Globus pallidus (tissue), 1 donor: ENCODE results near the gene ZNF521.
"Not testable (repeated sequence)": the region's sequence is repeated elsewhere in the genome, so short reads cannot be mapped to it uniquely, and the experiment has no call there.

ENCODE experiments used
- DNase-seq: peaks from one replicate; pipeline ENCODE4 v3.0.0-alpha.2; 2015; ENCODE audit warnings: low spot score

The ZNF521 gene

DNA sequence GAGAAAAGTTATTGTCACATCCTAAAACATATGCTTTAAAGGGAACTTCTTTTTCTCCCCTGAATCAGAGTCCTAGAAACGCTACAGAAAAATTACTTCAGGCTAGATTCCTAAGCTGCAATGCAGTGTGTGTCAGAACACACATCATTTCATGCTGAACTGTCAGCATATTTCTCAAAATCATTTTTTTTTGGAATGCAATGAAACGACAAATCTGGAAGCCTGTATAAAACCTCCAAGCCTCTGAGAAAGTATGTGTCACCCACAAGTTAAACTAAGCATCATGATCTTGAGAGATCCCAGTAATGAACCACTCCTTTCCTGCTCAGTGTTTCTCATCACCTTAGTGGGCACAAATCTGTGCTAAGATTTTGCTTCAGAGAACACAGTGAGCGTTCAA is 276.2 kb downstream of the ZNF521 start:
- DNase-seq = no peak

DNA sequence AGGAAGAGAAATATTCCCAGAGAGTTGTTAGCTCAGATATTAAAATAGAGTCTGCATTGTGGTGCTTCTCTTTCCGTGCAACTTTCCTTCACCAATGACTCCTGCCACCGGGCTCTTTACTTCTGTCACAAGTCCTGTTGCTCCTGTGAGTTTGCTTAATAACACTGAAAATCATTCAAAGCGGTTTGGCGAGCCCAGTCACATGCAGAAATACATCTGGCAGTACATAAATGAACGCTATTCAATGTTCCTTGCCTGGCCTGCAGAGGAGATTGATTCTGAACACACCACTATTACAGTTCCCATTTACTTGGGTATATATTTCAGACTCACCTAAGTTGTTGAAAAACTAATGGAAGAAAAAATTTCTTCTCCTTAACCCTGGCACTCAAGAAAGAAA is 276.6 kb downstream of the ZNF521 start:
- peak; percentile 32 for DNase-seq

DNA sequence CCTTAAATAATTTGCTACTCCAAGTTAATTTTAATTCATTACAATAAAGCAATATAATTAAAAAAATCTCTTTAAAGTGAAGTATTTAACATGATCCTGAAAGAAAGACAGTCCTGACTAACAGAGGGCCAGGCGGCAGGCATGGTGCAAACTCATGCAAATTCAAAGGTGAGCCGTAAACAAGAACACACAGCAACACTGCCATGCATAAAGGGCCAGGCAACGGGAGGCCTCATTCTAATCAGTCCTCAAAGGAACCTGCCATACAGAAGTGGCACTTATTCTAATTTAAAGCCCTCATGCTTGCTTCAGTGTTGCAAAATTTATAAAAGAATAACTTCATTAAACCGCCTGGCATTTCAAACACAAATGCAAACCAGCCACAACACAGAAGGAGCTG is 277.0 kb downstream of the ZNF521 start:
- DNase-seq = no peak

DNA sequence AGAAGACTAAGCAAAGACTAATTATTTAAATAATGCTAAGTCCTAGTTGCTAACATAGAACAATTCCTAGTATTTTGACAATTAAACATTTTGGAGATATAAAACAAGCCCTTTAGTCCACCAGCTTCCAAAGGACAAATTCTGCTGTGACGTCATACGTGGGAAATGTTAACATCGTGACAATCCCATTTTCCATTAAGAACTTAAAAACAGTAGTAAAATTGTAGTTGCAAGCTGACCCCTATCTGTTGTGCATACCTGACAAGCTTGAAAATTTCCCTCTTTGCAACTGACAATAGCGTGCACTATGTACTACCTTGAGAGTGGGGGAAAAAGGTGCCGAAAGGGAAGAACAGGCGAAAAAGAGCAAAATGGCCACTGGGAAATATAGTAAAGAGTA is 279.8 kb downstream of the ZNF521 start:
- DNase-seq = no peak

DNA sequence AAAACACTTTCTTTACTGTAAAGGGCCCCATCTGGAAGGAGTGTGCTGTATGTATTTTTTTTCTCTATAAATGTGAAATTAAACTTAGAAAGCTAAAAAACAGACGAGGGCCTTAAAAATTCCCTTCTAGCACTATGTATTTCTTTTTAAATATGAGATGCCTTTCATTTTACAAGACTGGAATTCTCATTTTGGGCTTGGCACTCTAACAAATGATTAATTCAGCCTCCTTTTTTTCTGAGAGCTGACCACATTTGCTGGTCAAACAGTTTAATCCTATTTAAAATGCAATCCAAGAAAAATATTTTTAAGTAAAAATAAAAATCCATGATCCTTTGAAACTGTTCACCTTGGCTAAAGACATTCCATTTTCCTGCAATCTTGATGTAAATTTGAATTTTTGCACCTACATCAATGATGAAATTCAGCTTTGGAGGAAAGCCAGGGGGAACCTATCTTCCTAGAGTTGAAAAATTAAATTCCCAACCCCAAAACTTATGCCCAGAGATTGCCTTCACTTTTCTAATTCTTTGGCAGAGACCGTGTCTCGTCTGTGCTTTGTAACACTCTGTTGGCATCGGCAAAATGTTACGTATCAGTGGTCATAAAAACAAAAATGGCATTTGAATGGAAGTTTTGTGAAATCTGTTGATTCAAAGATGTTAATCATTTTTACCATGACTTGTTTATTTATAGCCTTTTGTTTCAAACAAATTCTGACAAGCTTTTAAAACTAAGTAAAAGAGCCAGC is 284.5 kb downstream of the ZNF521 start:
- no peak for DNase-seq

DNA sequence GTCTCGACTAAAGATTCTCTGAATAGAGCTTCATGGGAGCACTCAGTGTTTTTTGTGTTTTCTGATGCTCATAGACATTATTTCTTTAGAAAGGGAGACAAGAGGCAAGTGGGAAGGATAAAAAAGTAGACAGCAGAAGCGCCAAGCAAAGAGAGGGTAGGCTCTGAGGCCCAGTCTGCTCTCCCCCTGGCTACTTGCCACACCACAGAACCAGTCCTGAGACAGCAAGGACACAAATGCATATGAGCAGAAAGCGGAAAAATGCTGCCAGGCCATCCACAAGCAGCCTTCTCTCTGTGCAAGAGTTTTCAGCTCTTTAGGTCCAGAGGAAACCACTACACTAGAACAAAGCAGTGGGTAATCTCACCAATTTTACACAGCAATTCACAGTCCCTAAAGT is 285.4 kb downstream of the ZNF521 start:
- no peak for DNase-seq

DNA sequence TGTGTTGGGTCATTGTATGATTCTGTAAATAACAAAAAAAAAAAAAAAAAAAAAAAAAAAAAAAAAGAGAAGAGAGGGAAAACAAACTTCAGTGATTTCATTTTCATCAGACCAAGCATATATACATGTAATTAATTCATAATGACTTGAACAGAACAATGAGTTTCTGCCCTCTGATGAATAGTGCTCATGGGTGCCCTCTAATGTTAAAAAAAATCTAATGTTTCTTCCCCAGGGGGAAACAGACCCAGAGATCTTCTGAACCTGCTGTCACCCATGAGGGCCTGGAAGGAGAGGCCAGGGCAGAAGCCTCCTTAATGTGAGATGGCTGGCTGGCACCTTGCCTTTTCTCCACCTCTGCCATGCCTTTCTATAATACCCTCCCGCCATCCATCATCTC is 289.2 kb downstream of the ZNF521 start:
- no peak for DNase-seq

DNA sequence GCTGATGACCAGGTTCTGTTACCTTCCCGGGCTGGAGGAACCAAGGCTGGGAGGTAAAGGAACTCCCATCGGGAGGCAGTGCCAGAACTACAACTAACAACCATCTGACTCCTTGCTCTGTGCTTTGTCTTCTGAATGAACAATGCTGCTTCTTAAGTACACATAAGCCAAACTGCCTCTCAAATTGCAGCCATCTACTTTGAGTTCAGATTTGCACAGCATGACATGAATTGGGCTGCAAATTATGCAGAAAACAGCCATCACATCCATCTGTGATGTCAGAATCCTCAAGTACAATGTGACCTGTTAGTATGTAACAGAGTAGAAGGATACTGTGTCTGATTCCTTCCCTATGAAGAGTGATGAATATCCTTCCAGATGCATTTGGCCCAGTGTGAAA is 290.6 kb downstream of the ZNF521 start:
- DNase-seq = no peak

DNA sequence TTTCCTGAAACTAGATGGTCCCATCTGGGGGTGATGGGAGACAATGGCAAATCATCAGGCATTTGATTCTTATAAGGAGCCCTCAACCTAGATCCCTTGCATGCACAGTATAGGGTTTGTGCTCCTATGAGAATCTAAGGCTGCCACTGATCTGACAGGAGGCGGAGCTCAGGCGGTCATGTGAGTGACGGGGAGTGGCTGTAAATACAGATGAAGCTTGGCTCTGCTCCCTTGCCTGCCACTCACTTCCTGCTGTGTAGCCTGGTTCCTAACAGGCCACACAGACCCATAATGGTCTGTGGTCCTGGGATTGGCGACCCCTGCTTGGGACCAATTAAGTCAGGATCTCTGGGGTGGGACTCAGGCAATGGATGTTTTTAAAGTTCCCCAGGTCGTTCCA is 293.4 kb downstream of the ZNF521 start:
- DNase-seq = peak; percentile 71

DNA sequence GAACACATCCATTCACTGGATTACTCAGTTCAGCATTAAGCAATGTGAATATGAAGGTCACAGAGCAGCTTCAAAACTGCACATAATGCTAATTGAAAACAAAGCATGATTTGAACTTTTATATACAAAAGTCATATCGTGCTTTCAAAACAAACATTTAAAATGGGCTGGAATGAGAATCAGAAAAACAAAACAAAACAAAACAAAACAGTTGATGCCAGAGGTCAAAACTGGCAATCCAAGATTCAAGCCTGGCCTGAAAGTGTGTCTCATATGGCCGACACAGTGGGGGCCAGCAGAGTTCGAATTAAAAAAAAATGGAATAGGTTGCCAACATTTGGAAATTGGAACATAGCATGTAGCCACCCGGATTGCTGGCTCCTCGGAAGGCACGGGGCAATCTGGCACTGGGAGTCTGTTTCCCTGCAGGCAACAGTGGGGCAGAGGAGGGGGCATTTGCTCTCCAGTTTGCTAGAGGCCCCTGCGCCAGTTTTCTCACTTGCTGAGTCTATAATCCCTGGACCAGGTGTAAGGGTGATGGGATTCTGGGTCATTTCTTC is 294.4 kb downstream of the ZNF521 start:
- no peak for DNase-seq

DNA sequence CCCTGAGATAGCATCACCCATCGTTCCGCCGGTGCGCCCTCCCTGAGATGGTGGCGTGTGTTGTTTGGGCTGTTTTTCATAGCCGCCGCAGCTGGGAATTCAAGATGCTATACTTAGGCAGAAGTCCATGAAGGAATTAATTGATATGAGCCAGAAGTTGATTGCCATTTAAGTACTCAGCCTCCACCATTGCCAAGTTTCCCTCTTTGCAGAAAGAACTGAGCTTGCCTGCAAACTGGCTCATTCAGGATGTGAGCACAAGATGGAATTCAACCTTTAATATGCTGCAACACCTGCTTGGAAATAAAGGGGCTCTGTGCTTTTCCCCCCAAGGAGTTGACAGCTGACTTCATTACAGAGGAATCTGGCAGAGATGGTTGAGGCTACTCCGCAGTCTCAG is 295.5 kb downstream of the ZNF521 start:
- DNase-seq = no peak

DNA sequence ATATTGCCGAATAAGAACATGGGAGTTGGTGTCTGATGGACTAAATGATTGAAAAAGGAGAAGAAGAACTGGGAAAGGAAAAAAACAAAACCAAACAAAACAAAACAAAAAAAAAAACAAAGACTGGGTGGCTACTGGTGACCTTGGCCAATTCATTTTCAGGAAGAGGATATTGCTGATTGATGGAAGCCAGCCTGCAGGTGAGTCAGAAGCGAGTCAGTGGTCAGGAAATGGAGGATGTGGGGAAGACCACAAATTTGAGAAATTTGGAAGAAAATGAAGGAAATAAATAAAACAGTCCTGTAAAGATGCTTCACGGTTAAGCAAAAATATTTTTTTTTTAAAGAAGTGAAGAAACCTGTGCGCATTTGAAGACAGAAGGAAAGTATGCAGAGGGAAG is 296.9 kb downstream of the ZNF521 start:
- no peak for DNase-seq

DNA sequence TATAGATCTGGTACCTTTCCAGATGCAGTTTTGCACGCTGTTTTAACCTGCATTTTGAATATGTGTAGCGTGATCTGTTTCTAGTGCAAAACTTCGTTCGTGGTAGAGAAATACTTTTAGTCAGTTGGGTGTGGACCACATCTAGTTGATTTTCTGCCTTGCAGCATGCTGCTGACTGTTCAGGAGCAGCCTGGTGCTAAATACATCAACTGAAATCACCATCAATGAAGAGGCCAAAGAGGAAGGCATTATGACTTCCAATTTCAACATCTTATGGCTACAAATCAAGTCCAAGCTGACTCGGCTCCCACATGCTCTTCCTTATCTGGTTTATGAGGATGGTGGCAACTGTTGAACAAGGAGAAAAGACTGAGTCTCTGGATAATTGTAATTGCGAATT is 298.5 kb downstream of the ZNF521 start:
- DNase-seq = no peak

DNA sequence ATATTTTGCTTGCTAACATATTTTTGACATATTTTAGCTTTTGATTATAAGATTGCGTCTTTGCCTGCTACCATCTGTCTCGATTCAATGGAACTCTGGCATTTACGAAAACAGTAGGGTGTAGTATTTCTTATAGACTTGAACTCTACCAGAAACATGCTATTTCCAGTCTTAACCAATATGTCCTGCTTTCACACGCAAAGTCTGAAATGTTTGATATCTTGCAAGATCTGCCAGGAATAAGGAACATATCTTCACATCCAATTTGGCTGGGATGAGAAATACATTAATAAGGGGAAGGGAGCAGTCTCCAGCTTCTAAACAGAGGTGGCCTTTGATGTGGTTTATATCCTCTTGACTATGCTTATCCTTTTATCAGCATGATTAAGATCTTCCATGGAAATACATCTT is 299.4 kb downstream of the ZNF521 start:
- DNase-seq = no peak

DNA sequence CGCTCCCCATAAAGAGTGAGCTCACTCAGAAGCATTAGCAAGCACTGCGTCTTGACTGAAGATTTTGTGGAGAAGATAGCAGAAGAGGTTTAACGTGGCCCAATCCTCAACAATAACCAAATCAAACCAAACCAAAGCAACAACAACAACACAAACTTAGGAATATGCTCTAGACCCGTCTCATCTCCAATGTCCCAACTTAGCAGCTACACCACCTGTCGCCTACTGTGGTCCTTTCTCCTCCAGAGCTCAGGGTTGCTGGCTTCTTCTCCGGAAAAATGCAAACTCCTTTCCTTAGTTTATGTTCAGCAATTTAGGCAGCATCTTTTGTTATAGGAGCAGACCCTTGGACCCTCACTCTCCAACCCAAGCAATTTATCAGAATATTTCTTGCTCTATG is 301.4 kb downstream of the ZNF521 start:
- DNase-seq = no peak

DNA sequence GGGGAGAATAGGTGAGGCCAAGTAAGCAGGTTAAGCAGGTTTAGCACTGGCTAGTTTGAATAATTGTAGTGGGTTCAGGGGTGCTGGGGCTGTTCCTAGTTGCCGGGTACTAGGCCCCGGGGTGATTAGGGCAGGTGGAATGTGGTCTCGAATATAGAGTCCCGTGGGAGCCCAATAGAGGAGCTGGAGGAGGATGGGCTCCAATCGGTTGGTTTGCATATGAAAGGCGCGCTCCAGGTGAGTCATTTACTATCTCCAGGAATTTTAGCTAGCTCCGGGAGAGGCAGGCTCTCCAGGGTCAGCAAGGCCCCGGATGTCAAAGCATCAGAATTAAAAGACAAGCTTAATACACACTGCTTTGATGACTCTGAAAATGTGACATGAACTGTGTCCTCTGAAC is 304.0 kb downstream of the ZNF521 start:
- DNase-seq = no peak

DNA sequence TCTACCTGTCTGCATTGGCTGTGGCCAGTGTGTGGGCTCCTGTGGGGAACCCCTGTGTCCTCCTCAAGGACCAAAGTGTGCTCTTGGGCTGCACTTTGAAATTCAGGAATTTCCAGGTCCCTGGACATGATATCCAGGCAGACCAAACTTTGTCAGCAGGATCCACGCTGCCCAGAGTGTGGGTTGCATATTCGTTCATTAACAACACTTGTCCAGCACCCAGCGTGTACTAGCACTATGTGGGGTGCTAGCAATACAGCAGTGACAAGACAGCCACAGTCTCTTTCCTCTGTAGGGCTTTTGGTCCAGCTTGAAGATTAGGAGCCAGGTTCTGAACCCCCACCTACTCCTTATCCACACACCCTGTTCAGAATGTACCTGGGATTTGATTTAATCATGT is 304.5 kb downstream of the ZNF521 start:
- no peak for DNase-seq

DNA sequence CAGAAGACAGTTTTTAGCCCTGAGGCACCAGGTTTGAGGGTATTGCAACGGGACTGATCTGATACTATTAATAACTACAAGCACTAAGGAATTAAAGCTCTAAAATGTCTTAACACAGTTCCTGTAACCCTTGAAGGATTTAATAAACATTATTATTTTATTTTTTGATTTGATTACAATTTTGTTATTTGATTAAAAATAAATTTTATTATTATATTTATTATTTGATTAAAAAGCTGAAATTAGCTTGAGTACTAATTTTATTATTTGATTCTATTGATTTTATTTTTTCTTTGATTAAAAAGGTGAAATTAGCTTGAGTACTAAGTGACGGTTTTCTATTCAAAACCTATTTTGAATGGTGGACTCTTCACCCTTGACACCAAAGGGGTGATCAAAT is 307.3 kb downstream of the ZNF521 start:
- no peak for DNase-seq

DNA sequence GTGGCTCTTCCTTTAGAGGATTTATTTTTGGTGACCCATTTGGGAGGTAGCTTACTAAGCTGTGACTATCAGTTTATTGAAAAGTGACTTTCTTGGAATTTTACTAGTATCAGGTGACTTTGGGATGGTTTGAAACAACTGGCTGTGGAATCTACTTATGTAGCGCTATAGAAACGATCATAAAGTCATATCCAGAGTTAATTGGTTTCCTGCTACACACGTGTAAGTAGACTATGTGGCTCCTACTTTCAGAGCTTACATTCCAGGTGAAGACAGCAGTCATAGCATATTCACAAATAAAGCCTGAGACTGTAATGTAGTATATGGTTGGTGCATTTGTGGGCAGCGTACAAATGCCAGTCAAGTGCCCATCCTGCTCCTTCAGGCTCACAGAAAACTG is 308.9 kb downstream of the ZNF521 start:
- no peak for DNase-seq

DNA sequence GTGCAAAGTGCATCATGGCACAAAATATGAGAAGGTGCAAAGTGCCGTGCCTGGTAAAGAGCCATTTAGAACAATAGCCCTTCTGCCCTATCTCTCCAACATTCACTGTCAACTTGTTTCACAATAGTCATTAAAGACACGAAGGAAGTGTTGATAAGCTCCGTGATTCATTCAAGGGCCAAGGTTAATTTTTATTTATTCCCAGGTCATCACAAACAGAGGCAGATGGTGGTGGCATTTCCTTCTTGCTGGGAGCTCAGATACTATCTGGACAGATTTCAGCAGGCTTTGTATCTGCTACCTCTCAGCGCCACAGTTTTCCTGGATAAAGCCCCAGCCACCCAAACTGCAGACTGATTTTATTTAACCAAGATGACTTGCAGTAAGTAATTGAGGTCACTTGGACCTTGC is 309.3 kb downstream of the ZNF521 start:
- DNase-seq = no peak

DNA sequence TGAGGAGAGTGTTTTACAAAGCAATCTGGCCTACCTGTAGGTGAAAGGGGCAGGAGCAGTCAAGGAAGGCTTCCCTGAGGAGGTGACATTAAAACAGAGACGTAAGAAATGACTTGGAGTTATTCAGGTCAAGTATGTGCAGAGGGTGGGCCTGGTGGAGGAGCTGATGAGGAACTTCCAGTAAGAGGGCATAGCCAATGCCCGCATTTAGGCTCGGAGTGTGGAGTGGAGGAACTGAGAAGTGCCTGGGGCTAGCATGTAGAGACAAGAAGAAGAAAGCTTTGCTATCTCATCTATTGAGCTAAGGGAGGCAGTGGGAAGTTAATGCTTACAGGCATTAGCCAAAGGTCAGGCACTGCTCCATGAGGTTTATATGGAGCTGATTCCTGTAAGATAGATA is 312.2 kb downstream of the ZNF521 start:
- no peak for DNase-seq

DNA sequence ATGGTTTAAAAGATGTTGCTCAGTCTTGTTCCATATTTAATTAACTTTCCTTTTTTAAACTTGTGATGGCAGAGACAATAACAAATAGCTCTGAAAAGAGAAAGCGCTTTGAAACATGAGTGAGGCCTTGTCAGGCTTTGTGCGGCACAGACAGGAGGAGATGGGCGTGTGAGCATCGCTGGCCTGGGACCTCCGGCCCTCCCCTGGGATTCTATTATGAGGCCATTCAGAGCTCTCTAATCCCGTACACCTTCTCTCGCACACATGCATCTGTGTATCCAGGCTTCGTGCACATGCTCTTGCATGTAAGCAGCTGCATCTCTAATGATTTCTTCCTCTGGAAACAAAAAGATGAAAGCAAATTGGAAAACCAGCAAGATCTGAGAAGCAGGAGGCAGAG is 313.7 kb downstream of the ZNF521 start:
- DNase-seq = no peak

DNA sequence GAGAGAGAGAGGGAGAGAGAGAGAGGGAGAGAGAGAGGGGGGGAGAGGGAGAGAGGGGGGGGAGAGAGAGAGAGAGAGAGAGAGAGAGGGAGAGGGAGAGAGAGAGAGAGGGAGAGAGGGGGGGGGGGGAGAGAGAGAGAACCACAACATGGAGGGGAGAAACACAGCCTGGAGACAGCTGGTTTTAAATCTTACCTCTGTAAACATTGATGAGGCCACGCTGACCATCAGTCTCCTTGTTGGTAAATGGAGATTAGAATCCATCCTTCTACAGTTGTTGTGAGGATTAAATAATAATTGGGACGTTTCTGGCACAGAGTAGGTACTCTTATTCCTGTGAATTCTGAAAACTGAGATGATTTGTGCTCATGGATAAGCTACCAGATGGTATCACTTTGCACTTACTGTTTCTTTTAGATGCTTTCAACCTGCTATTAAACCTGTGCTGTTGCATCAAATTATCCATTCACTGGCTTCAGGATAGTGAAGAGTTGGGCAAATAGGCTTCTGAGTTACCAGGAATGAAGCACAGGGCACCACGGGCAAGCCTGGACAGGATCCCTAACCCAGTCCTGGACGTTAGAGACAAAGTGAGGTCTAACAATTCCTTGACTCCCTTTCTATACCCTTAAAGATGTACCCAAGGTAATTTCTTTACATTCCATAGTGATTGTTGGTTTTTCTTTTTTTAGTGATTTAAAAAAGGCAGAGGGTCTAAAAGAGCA is 318.1 kb downstream of the ZNF521 start:
- no peak for DNase-seq

DNA sequence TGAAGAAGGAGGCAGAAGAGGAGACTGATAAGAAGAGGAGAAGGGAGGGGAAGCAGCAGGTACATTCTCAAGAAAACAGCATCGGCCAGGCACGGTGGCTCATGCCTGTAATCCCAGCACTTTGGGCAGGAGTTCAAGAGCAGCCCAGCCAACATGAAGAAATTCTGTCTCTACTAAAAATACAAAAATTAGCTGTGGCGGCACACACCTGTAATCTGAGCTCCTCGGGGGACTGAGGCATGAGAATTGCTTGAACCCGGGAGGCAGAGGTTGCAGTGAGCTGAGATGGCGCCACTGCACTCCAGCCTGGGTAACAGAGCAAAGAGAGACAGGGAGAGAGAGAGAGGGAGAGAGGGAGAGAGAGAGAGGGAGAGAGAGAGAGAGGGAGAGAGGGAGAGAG is 318.8 kb downstream of the ZNF521 start:
- not testable (repeated sequence) for DNase-seq
